ENCODE data around the gene GLB1L2. TPM values are rescaled to one million over a fixed set of nuclear protein-coding genes. Genes with fewer than 3 reads are reported as not detected.

The GLB1L2 gene
- total and polyA plus RNA-seq, 10 donors = 0.29 to 1.5 (median 0.51) TPM; not detected in 1

DNA sequence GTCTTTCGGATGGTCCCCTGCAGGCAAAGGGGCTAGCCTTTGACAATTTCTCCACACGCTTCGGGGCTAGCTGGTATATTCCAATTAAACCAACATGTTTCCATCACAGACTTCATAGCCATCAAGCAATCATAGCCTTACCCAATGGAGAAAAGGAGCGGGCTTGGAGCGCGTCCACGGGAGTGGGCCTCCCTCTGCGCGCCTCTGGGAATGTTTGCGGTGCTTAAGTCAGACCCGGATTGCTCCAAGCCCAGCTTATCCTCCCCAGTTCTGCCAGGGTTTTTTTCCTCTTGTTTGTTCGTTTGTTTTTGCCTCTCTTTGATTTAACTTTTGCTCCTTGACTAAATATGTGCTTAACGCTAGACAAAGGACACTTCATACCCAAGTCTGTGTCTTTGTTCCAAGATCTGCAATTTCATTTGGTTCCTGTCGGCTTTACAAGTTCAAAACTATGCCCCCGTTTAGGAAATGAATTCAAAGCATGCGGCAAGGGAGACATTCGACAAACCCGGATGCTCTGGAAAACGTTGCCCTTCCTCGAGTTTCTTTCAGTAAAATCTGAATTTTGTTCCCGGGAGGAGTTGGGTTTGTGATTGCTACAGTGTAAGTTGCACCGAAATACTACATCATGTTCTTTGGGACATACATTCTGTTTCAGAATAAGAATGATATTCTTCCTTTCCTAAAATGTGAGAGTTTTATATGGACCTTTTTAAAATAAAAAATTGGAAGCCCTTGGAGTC is 1.0 kb upstream of the GLB1L2 start:
- TF ChIP-seq POLR2A (IDR thresholded peaks at IDR 0.05) (no peak), POLR2AphosphoS5 (IDR thresholded peaks at IDR 0.05) (no peak)
- TF ChIP-seq, protein P1, sequence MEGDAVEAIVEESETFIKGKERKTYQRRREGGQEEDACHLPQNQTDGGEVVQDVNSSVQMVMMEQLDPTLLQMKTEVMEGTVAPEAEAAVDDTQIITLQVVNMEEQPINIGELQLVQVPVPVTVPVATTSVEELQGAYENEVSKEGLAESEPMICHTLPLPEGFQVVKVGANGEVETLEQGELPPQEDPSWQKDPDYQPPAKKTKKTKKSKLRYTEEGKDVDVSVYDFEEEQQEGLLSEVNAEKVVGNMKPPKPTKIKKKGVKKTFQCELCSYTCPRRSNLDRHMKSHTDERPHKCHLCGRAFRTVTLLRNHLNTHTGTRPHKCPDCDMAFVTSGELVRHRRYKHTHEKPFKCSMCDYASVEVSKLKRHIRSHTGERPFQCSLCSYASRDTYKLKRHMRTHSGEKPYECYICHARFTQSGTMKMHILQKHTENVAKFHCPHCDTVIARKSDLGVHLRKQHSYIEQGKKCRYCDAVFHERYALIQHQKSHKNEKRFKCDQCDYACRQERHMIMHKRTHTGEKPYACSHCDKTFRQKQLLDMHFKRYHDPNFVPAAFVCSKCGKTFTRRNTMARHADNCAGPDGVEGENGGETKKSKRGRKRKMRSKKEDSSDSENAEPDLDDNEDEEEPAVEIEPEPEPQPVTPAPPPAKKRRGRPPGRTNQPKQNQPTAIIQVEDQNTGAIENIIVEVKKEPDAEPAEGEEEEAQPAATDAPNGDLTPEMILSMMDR (IDR thresholded peaks at IDR 0.05 in 8 of 11, conservative IDR thresholded peaks at IDR 0.05 in 3 of 11) = no peak
- Histone ChIP-seq H3K9me3 (no peaks in the 10 kb centered on the region), H3K4me1 (peaks cover 6 to 23% (median 18%) of the 10 kb centered on the region in 6 donors), H3K4me3 (peak overlapping the region in 5 of 8 donors; percentile 35 to 81 (median 58)), H3K27me3 (replicated peaks in 1 of 7) (peaks cover 0 to 44% (median 20%) of the 10 kb centered on the region in 7 donors), H3K27ac (no peak overlapping the region), H3K36me3 (no peaks in the 10 kb centered on the region)
- intact Hi-C loops (cut with DNase I; ENCODE audit: low total_unique reads) = no loop called here
- WGBS, 5 donors = 36 to 47% (median 41%) methylated on average over 22 of the region's 22 CpGs
- DNase-seq = no peak

DNA sequence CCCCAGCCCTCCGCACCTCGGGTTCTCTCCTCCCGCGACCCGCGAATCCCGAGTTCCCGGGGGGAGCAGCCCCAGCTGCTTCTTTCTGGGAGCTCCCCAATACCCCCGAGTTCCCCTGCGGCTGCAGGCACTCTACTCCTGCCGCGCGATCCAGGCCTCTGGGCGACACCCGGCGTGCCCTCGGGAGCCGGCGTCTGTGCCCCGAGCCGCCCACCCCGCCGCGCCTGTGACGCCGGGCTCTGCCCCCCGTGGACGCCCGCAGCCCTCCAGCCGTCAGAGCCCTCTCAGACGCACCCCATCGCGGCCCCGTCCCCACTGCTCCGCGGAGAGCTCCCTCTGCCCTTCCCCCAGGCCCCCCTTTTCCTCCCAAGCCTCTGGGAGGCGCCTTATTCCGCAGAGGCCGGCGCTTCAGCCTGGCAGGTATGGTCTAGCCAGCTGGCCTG is 422 bp downstream of the GLB1L2 start:
- TF ChIP-seq POLR2AphosphoS5 (IDR thresholded peaks at IDR 0.05) = no peak
- TF ChIP-seq, protein P1 (IDR thresholded peaks at IDR 0.05 in 8 of 11, conservative IDR thresholded peaks at IDR 0.05 in 3 of 11) = no peak
- TF ChIP-seq POLR2A (IDR thresholded peaks at IDR 0.05) = no peak
- peaks cover 0 to 44% (median 20%) of the 10 kb centered on the region in 7 donors for H3K27me3 ChIP-seq (replicated peaks in 1 of 7)
- 1 to 3% (median 2%) methylated on average over 6 to 40 of the region's 40 CpGs for WGBS, 5 donors
- H3K4me1 ChIP-seq = peaks cover 6 to 23% (median 18%) of the 10 kb centered on the region in 6 donors
- no peaks in the 10 kb centered on the region for H3K36me3 ChIP-seq
- intact Hi-C loops (cut with DNase I; ENCODE audit: low total_unique reads) = no loop called here
- DNase-seq = peak; percentile 85
- no peaks in the 10 kb centered on the region for H3K9me3 ChIP-seq
- H3K4me3 ChIP-seq = peak overlapping the region; percentile 45 to 81 (median 57)
- no peak overlapping the region for H3K27ac ChIP-seq

DNA sequence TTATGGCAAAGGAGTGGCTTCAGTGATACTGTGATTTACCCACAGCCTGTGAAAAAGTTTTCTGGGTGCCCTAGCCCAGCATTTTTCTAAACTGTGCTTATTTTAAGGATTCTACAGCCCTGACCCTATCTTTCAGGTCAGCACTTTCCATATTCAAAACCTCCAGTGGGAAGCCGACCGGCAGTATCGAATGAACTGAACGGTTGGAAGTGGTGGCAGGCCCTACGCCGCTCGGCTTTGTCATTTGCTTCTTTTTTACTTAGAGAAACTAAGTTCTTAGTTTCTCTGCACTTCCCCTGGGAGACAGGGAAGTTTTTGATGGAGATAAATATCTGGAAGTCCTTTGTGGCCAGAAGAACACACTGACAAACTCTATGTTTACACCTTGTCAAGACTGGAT is 994 bp downstream of the GLB1L2 start:
- Histone ChIP-seq H3K4me3 (peak overlapping the region in 2 of 8 donors; percentile 58 to 81), H3K27me3 (replicated peaks in 1 of 7) (peaks cover 0 to 44% (median 20%) of the 10 kb centered on the region in 7 donors), H3K9me3 (no peaks in the 10 kb centered on the region), H3K27ac (no peak overlapping the region), H3K4me1 (peaks cover 6 to 23% (median 18%) of the 10 kb centered on the region in 6 donors), H3K36me3 (no peaks in the 10 kb centered on the region)
- TF ChIP-seq POLR2AphosphoS5 (IDR thresholded peaks at IDR 0.05) (no peak), POLR2A (IDR thresholded peaks at IDR 0.05) (no peak)
- TF ChIP-seq, protein P1 (IDR thresholded peaks at IDR 0.05 in 8 of 11, conservative IDR thresholded peaks at IDR 0.05 in 3 of 11) = no peak
- intact Hi-C loops (cut with DNase I; ENCODE audit: low total_unique reads) = no loop called here
- DNase-seq = no peak
- 61 to 80% (median 70%) methylated on average over 7 of the region's 7 CpGs for WGBS, 5 donors

DNA sequence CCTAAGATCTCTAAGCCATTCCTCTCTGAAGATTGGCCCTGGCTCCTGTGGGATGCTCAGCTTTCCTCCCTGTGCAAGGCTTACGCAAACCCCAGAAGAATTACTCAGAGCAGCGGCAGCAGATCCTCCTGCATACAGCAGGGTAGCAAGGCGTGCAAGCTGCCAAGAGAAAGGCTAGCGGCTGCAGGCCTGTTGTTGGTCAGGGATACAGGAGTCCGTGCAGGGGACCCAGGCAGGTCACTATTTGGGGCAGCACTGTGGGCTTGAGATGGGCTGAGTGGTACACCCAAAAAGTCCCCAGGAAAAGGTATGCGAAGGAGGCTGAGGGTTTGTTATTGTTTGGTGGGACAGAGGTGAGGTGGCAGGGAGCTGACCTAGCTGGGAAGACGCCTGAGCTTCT is 1.5 kb downstream of the GLB1L2 start:
- Histone ChIP-seq H3K27ac (no peak overlapping the region), H3K4me1 (peaks cover 6 to 23% (median 18%) of the 10 kb centered on the region in 6 donors), H3K36me3 (no peaks in the 10 kb centered on the region), H3K9me3 (no peaks in the 10 kb centered on the region), H3K27me3 (replicated peaks in 1 of 7) (peaks cover 0 to 44% (median 20%) of the 10 kb centered on the region in 7 donors), H3K4me3 (no peak overlapping the region)
- intact Hi-C loops (cut with DNase I; ENCODE audit: low total_unique reads) = no loop called here
- 76 to 89% (median 80%) methylated on average over 7 of the region's 7 CpGs for WGBS, 5 donors
- TF ChIP-seq, protein P1 (IDR thresholded peaks at IDR 0.05 in 8 of 11, conservative IDR thresholded peaks at IDR 0.05 in 3 of 11) = no peak
- TF ChIP-seq POLR2A (IDR thresholded peaks at IDR 0.05) = no peak
- TF ChIP-seq POLR2AphosphoS5 (IDR thresholded peaks at IDR 0.05) = no peak
- no peak for DNase-seq

Measured in spleen (tissue), 11 donors.